NCI-H1436 (cell line): ENCODE measurements around the gene GOLGB1.

Experiments
- DNase-seq: peaks from one replicate; lab custom pipeline; 2025; lab: John Stamatoyannopoulos, UW

Gene GOLGB1

DNA sequence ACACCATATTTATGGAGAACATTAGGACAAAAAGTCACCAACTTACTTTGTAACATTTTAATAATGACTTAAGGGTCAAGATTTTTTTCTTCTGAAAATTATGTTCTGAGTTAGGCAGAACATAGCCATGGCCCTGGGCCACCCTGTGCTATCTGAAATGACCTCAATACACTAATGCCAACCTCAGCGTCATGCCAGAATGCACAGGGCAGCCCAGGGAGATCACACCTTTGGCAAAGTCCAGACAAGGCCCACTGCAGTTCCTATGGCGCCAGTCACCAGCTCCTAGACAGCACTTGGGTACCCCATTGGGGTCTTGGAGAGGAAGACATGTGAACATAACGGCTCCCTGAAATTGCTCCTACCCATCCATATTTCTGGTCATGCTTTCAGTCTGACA lies 121.9 kb downstream of the GOLGB1 start:
- DNase-seq: no peak

GRCh38 chr3:121627211-121627610 lies 122.3 kb downstream of the GOLGB1 start:
- DNase-seq: no peak

- DNase-seq: no peak
Measured at GRCh38 chr3:121626495-121626894, 123.0 kb downstream of the GOLGB1 start.

DNA sequence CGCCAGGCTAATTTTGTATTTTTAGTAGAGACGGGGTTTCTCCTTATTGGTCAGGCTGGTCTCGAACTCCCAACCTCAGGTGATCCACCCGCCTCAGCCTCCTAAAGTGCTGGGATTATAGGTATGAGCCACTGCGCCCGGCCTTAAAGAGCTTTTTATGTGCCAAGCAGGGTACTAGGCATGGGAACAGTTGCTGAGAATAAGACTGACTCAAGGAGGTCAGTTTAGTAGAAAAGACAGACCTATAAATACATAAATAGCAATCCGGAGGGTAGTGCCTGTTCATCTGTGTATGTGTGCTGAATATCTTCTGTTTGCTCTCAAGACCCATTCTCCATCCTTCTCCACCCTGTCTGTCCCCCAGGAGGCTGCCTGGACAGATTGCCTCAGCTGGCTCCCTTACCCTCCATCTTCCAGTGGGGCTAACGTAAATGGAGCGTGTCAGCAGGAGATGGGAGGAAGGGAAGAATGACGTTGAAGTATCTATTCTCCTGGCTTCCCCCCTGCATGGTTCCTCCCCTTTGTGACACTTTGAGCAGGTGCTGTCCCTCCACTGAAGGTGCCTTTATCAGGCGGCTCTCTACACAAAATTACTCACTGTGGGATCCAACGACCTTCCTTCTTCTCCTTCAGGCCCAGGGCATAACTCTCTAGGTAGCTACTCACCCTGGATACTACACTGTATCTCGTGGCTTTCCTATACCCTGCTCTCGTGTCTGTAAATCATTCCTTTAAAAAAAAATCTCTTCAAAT lies 125.2 kb downstream of the GOLGB1 start:
- no peak for DNase-seq

DNA sequence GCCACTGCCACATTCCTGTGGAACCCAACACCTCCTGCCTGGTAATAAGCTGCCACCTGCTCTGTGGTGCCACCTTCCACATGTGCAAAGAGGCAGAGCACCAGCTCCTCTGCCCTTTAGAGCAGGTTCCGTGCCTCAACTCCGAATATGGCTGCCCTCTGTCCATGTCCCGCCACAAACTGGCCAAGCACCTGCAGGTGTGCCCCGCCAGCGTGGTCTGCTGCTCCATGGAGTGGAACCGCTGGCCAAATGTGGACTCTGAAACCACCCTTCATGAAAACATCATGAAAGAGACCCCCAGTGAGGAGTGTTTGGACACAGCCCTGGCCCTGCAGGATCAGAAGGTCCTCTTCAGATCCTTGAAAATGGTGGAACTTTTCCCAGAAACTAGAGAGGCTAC lies 128.1 kb downstream of the GOLGB1 start:
- DNase-seq: no peak

- no peak for DNase-seq
Measured at GRCh38 chr3:121619691-121620090, 129.8 kb downstream of the GOLGB1 start.
